H9 (cell line): ENCODE data around the gene TMEM131. TPM values are rescaled to one million over a fixed set of nuclear protein-coding genes. Genes with fewer than 3 reads are reported as not detected.

Source experiments
- DNase-seq: peaks from one replicate; pipeline ENCODE4 v3.0.0-alpha.2; 2017
- H2AFZ ChIP-seq: one replicate; pipeline ENCODE4 v1.6.1; 2013; ENCODE audit warnings: mild to moderate bottlenecking, low read length, control low read depth, moderate library complexity
- H2AK5ac ChIP-seq: 2 replicates; pipeline ENCODE4 v1.6.1; 2013; ENCODE audit warnings: low read length, control low read depth, mixed read lengths; ENCODE audit not compliant: insufficient read length
- H2BK120ac ChIP-seq: one replicate; pipeline ENCODE4 v1.6.1; 2013; ENCODE audit warnings: low read depth, mild to moderate bottlenecking, low read length, control low read depth, inconsistent platforms; ENCODE audit not compliant: poor library complexity, severe bottlenecking
- H2BK12ac ChIP-seq: 2 replicates; pipeline ENCODE4 v1.6.1; 2013; ENCODE audit warnings: low read length, control low read depth, mixed read lengths, low read depth; ENCODE audit not compliant: insufficient read length
- H2BK15ac ChIP-seq: 2 replicates; pipeline ENCODE4 v1.6.1; 2013; ENCODE audit warnings: low read depth, low read length, control low read depth
- H2BK20ac ChIP-seq: one replicate; pipeline ENCODE4 v1.6.1; 2013; ENCODE audit warnings: low read depth, mild to moderate bottlenecking, low read length, control low read depth, inconsistent platforms; ENCODE audit not compliant: poor library complexity, severe bottlenecking
- H2BK5ac ChIP-seq: 2 replicates; pipeline ENCODE4 v1.6.1; 2013; ENCODE audit warnings: low read length, control low read depth, mixed read lengths; ENCODE audit not compliant: insufficient read length
- H3K14ac ChIP-seq: 2 replicates; pipeline ENCODE4 v1.6.1; 2013; ENCODE audit warnings: low read length, control low read depth; ENCODE audit not compliant: insufficient read depth
- H3K18ac ChIP-seq: 2 replicates; pipeline ENCODE4 v1.6.1; 2013; ENCODE audit warnings: low read depth, mild to moderate bottlenecking, mixed read lengths, low read length, control low read depth; ENCODE audit not compliant: insufficient read length
- H3K23ac ChIP-seq: 2 replicates; pipeline ENCODE4 v1.6.1; 2013; ENCODE audit warnings: low read length, control low read depth, mixed read lengths, low read depth; ENCODE audit not compliant: insufficient read length
- H3K23me2 ChIP-seq: 2 replicates; pipeline ENCODE4 v1.6.1; 2013; ENCODE audit warnings: low read depth, mild to moderate bottlenecking, mixed read lengths, low read length, control low read depth; ENCODE audit not compliant: insufficient read length, poor library complexity, severe bottlenecking
- H3K27ac ChIP-seq: 2 replicates; pipeline ENCODE4 v1.5.1; 2013; ENCODE audit warnings: low read length, control low read depth, mixed read lengths, low read depth; ENCODE audit not compliant: insufficient read length
- H3K27me3 ChIP-seq: 2 replicates; pipeline ENCODE4 v1.6.1; 2013; ENCODE audit warnings: low read length, control low read depth, inconsistent platforms; ENCODE audit not compliant: insufficient read depth
- H3K4ac ChIP-seq: 2 replicates; pipeline ENCODE4 v1.6.1; 2013; ENCODE audit warnings: low read depth, mild to moderate bottlenecking, control low read depth, inconsistent platforms, low read length, moderate library complexity
- H3K4me1 ChIP-seq: 2 replicates; pipeline ENCODE4 v1.6.1; 2013; ENCODE audit warnings: low read length, control low read depth, inconsistent platforms; ENCODE audit not compliant: insufficient read depth
- H3K4me2 ChIP-seq: 2 replicates; pipeline ENCODE4 v1.6.1; 2013; ENCODE audit warnings: low read length, control low read depth, mixed read lengths; ENCODE audit not compliant: insufficient read length, insufficient read depth
- H3K56ac ChIP-seq: 2 replicates; pipeline ENCODE4 v1.6.1; 2013; ENCODE audit warnings: low read depth, mild to moderate bottlenecking, mixed read lengths, low read length, control low read depth; ENCODE audit not compliant: insufficient read length
- H3K79me1 ChIP-seq: 2 replicates; pipeline ENCODE4 v1.6.1; 2013; ENCODE audit warnings: low read depth, mild to moderate bottlenecking, moderate library complexity, low read length, control low read depth, inconsistent platforms; ENCODE audit not compliant: insufficient read depth, poor library complexity, severe bottlenecking
- H3K79me2 ChIP-seq: 2 replicates; pipeline ENCODE4 v1.6.1; 2013; ENCODE audit warnings: low read length, control low read depth, inconsistent platforms; ENCODE audit not compliant: insufficient read depth
- H3K9ac ChIP-seq: 2 replicates; pipeline ENCODE4 v1.6.1; 2013; ENCODE audit warnings: low read length, control low read depth, mixed read lengths; ENCODE audit not compliant: insufficient read length; ENCODE audit errors: extremely low read depth
- H3K9me3 ChIP-seq: one replicate; pipeline ENCODE4 v1.6.1; 2013; ENCODE audit warnings: low read depth, low read length, inconsistent platforms; ENCODE audit not compliant: control insufficient read depth
- H3T11ph ChIP-seq: one replicate; pipeline ENCODE4 v1.6.1; 2013; ENCODE audit warnings: mild to moderate bottlenecking, low read length, control low read depth, inconsistent platforms
- H4K20me1 ChIP-seq: one replicate; pipeline ENCODE4 v1.6.1; 2013; ENCODE audit not compliant: control insufficient read depth, insufficient read length, insufficient read depth
- H4K5ac ChIP-seq: 2 replicates; pipeline ENCODE4 v1.6.1; 2013; ENCODE audit warnings: low read depth, mild to moderate bottlenecking, mixed read lengths, low read length, control low read depth; ENCODE audit not compliant: insufficient read length
- H4K8ac ChIP-seq: replicated peaks from 2 replicates; pipeline ENCODE4 v1.6.1; 2013; ENCODE audit warnings: low read length, control low read depth, mixed read lengths, low read depth; ENCODE audit not compliant: insufficient read length
- H4K91ac ChIP-seq: 2 replicates; pipeline ENCODE4 v1.6.1; 2013; ENCODE audit warnings: low read depth, mild to moderate bottlenecking, moderate library complexity, mixed read lengths, low read length, control low read depth; ENCODE audit not compliant: insufficient read length
- H3K27ac Mint-ChIP-seq, 3 experiments: 2 replicates in 2 of 3; 3 replicates in 1 of 3; pipeline ENCODE4 v1.8.0; 2020 to 2021; ENCODE audit warnings: mixed read lengths in 3 of 3, mild to moderate bottlenecking in 1 of 3, moderate library complexity in 1 of 3
- H3K27me3 Mint-ChIP-seq: 2 replicates; pipeline ENCODE4 v1.8.0; 2021; ENCODE audit warnings: low read depth, mild to moderate bottlenecking, moderate library complexity, mixed read lengths
- H3K36me3 Mint-ChIP-seq, 3 experiments: 2 replicates in 2 of 3; 3 replicates in 1 of 3; pipeline ENCODE4 v1.8.0; 2020 to 2021; ENCODE audit warnings: low read depth in 3 of 3, mixed read lengths in 3 of 3; ENCODE audit not compliant: insufficient read depth in 1 of 3
- H3K4me1 Mint-ChIP-seq, 2 experiments: 2 replicates each; pipeline ENCODE4 v1.8.0; 2020; ENCODE audit warnings: mixed read lengths in 2 of 2
- H3K4me3 Mint-ChIP-seq, 2 experiments: 2 replicates in 1 of 2; 3 replicates in 1 of 2; pipeline ENCODE4 v1.8.0; 2020 to 2021; ENCODE audit warnings: mild to moderate bottlenecking in 2 of 2, mixed read lengths in 2 of 2, moderate library complexity in 1 of 2
- H3K9me3 Mint-ChIP-seq, 2 experiments: 2 replicates in 1 of 2; 3 replicates in 1 of 2; pipeline ENCODE4 v1.8.0; 2020; ENCODE audit warnings: mild to moderate bottlenecking in 2 of 2, mixed read lengths in 2 of 2, moderate library complexity in 1 of 2
- CTCF ChIP-seq: fragments of 200-600 bp; sonication (generic); conservative IDR thresholded peaks from 3 replicates; pipeline ENCODE4 v1.8.0; 2021; ENCODE audit warnings: antibody characterized with exemption, mild to moderate bottlenecking
- WGBS: extraction: QIAGEN DNeasy Blood & Tissue Kit; methylation state at CpG from one replicate; pipeline ENCODE4 v1.1.7; 2013; ENCODE audit warnings: missing lambda C conversion rate, low lambda C conversion rate, mixed read lengths; ENCODE audit not compliant: insufficient read length; ENCODE audit errors: extremely low coverage; 5-methylcytosine and 5-hydroxymethylcytosine counted together
- total RNA-seq: library from RNA; stranded (reverse); gene quantifications from 2 replicates; pipeline ENCODE4 v1.2.1, GENCODE V29; 2021

TMEM131 gene
- total RNA-seq, 1 experiment from 2014 or later: 20.9 TPM

- no peak overlapping the region for H3K56ac ChIP-seq
- no peaks in the 10 kb centered on the region for H3K27me3 ChIP-seq
- Mint-ChIP-seq H3K9me3 (peaks cover 0 to 5% of the 10 kb centered on the region in 2 experiments; a peak in 2 of 5 replicates), H3K4me3 (no peak overlapping the region), H3K27me3 (no peaks in the 10 kb centered on the region), H3K27ac (peak overlapping the region in 1 of 3 experiments; percentile 13; a peak in 1 of 7 replicates), H3K4me1 (peaks cover 11 to 19% of the 10 kb centered on the region in 2 experiments), H3K36me3 (peaks cover 0 to 5% (median 0%) of the 10 kb centered on the region in 3 experiments; a peak in 2 of 7 replicates)
- no peak overlapping the region for H3K9ac ChIP-seq
- no peak overlapping the region for H2BK120ac ChIP-seq
- no peak overlapping the region for H4K8ac ChIP-seq
- no peak overlapping the region for H3K27ac ChIP-seq
- H2BK5ac ChIP-seq: no peak overlapping the region
- no peak overlapping the region for H2BK15ac ChIP-seq
- H3K23me2 ChIP-seq: no peaks in the 10 kb centered on the region
- no peak overlapping the region for H2AK5ac ChIP-seq
- WGBS: no CpG with 5 or more reads among the region's 4 CpGs
- no peaks in the 10 kb centered on the region for H3K4me1 ChIP-seq
- H2BK12ac ChIP-seq: no peak overlapping the region
- H3K23ac ChIP-seq: no peak overlapping the region
- no peak for TF ChIP-seq CTCF
- DNase-seq: no peak
- no peak overlapping the region for H4K5ac ChIP-seq
- no peaks in the 10 kb centered on the region for H3K79me1 ChIP-seq
- no peak overlapping the region for H3T11ph ChIP-seq
- H3K9me3 ChIP-seq: no peaks in the 10 kb centered on the region
- H2BK20ac ChIP-seq: no peak overlapping the region
- no peak overlapping the region for H3K4ac ChIP-seq
- no peaks in the 10 kb centered on the region; the same call in 1 of the 2 replicates for H3K79me2 ChIP-seq
- no peak overlapping the region for H3K4me2 ChIP-seq
- no peaks in the 10 kb centered on the region for H4K20me1 ChIP-seq
- no peak overlapping the region for H3K14ac ChIP-seq
- no peak overlapping the region for H4K91ac ChIP-seq
- H3K18ac ChIP-seq: no peak overlapping the region
- H2AFZ ChIP-seq: no peak overlapping the region
Measured at GRCh38 chr2:97948926-97949325, 46.8 kb downstream of the TMEM131 start.
